K562 (cell line): ENCODE measurements around the gene KCNH2. TPM values are rescaled to one million over a fixed set of nuclear protein-coding genes. Genes with fewer than 3 reads are reported as not detected.

Source experiments
- CBFA2T2 ChIP-seq: fragments of 450-650 bp; conservative IDR thresholded peaks from 2 replicates; pipeline ENCODE4 v1.6.1; 2017; ENCODE audit warnings: mild to moderate bottlenecking
- ETS1 ChIP-seq: conservative IDR thresholded peaks from 2 replicates; pipeline ENCODE4 v1.6.1; 2011; ENCODE audit warnings: low read depth, mild to moderate bottlenecking, low read length; ENCODE audit not compliant: control insufficient read depth
- FOXK1 ChIP-seq: sonication (generic); formaldehyde crosslinking; IDR thresholded peaks from 2 replicates; pipeline ENCODE4 v1.8.0; 2022; ENCODE audit warnings: missing genetic modification reagents, mild to moderate bottlenecking, borderline replicate concordance
- ILK ChIP-seq: fragments of 450-650 bp; IDR thresholded peaks from 2 replicates; pipeline ENCODE4 v1.6.1; 2016; ENCODE audit warnings: missing genetic modification characterization, low read depth, mild to moderate bottlenecking, missing compliant biosample characterization, moderate library complexity, borderline replicate concordance
- MTF1 ChIP-seq: fragments of 250-450 bp; sonication (Bioruptor Pico); IDR thresholded peaks from 2 replicates; pipeline ENCODE4 v1.9.0; 2021; ENCODE audit warnings: moderate library complexity, mild to moderate bottlenecking, inconsistent platforms, borderline replicate concordance
- NUFIP1 ChIP-seq: fragments of 450-650 bp; IDR thresholded peaks from 2 replicates; pipeline ENCODE4 v1.6.1; 2018; ENCODE audit not compliant: partially characterized antibody
- RCOR1 ChIP-seq, 2 experiments: IDR thresholded peaks; 2 replicates each; pipeline ENCODE4 v1.6.1; 2012; ENCODE audit warnings: low read depth in 2 of 2, low read length in 2 of 2, borderline replicate concordance in 1 of 2, improper control_type of control experiment in 1 of 2
- SIRT6 ChIP-seq: IDR thresholded peaks from one replicate; pipeline ENCODE4 v1.6.1; 2012; ENCODE audit warnings: low read depth, mild to moderate bottlenecking, control low read depth, inconsistent platforms, low read length, moderate library complexity
- SLC30A9 ChIP-seq: fragments of 250-450 bp; sonication (Bioruptor Pico); IDR thresholded peaks from 2 replicates; pipeline ENCODE4 v1.8.0; 2022; ENCODE audit warnings: mild to moderate bottlenecking, moderate library complexity
- SRF ChIP-seq, 2 experiments: fragments of 250-450, 450-650 bp in 1 of 2; sonication (Bioruptor Pico) in 1 of 2; sonication (generic) in 1 of 2; formaldehyde crosslinking; IDR thresholded peaks; 2 replicates each; pipeline versions ENCODE4 v1.5.0 to v1.5.1; 2020 to 2022; ENCODE audit warnings: mild to moderate bottlenecking in 1 of 2, missing genetic modification reagents in 1 of 2
- TFAM ChIP-seq: fragments of 250-450 bp; sonication (Bioruptor Pico); conservative IDR thresholded peaks from 2 replicates; pipeline ENCODE4 v1.5.0; 2021; ENCODE audit warnings: mild to moderate bottlenecking, moderate library complexity
- THAP12 ChIP-seq: fragments of 250-450 bp; sonication (Bioruptor Pico); IDR thresholded peaks from 2 replicates; pipeline ENCODE4 v1.9.0; 2021; ENCODE audit warnings: mild to moderate bottlenecking, inconsistent platforms
- THAP7 ChIP-seq: fragments of 250-450 bp; sonication (Bioruptor Pico); IDR thresholded peaks from 2 replicates; pipeline ENCODE4 v1.5.0; 2021
- TRIM25 ChIP-seq: fragments of 450-650 bp; IDR thresholded peaks from 2 replicates; pipeline ENCODE4 v1.7.0; 2016; ENCODE audit warnings: borderline replicate concordance
- ZBTB7A ChIP-seq: IDR thresholded peaks from 2 replicates; pipeline ENCODE4 v1.6.1; 2011; ENCODE audit warnings: low read depth, mild to moderate bottlenecking, low read length, moderate library complexity, borderline replicate concordance; ENCODE audit not compliant: control insufficient read depth
- ZNF232 ChIP-seq: sonication (generic); formaldehyde crosslinking; IDR thresholded peaks from 2 replicates; pipeline ENCODE4 v1.8.0; 2022; ENCODE audit warnings: mild to moderate bottlenecking, missing genetic modification reagents
- ZNF395 ChIP-seq: fragments of 200-800 bp; sonication (Bioruptor generic); IDR thresholded peaks from 2 replicates; pipeline ENCODE4 v1.6.1; 2017; ENCODE audit warnings: missing genetic modification characterization, missing compliant biosample characterization
- ZNF436 ChIP-seq: fragments of 250-450, 450-650 bp; sonication (Bioruptor Pico); formaldehyde crosslinking; IDR thresholded peaks from 2 replicates; pipeline ENCODE4 v1.7.0; 2020; ENCODE audit warnings: mild to moderate bottlenecking
- polyA plus RNA-seq, 8 experiments: library from polyadenylated mRNA; depleted of rRNA in 4 of 8; stranded (reverse) in 5 of 8; unstranded in 3 of 8; fragments of >200 nt; fragmentation: Nextera tagmentation in 2 of 8; fragmentation: Illumina TruSeq in 1 of 8; extraction: Ambion mirVana in 2 of 8; extraction: Trizol in 1 of 8; gene quantifications; 2 replicates each; pipeline versions ENCODE4 v1.2.1 to v1.2.3, GENCODE V29; 2011 to 2014; ENCODE audit warnings: inconsistent platforms in 1 of 8, missing spikeins in 1 of 8
- total RNA-seq, 7 experiments: library from RNA; depleted of rRNA in 6 of 7; stranded (reverse); fragments of >200 nt in 6 of 7; fragmentation: Illumina TruSeq in 2 of 7; extraction: Trizol in 2 of 7; gene quantifications; 2 replicates each; pipeline versions ENCODE4 v1.2.1 to v1.2.3, GENCODE V29; 2011 to 2021; ENCODE audit warnings: low replicate concordance in 1 of 7

The KCNH2 gene
- total and polyA plus RNA-seq, 9 of the 15 experiments (the other 6 are each of a cell fraction or from before 2014, with no cell fraction given): 18.1 to 368 (median 218) TPM

GRCh38 chr7:150997075-150997511 lies 19.0 kb upstream of the KCNH2 start (continued):
- TF ChIP-seq ETS1: 0 out of 2 replicates have a peak, but pooled peaks have one; percentile 52
- TF ChIP-seq TFAM (CRISPR knock-in tag): no peak
- TF ChIP-seq ZNF436: no peak
- 0 out of 2 replicates have a peak, but pooled peaks have one; percentile 6 for TF ChIP-seq THAP12 (CRISPR knock-in tag)
- no peak for TF ChIP-seq ZNF395 (CRISPR knock-in tag)
- no peak for TF ChIP-seq NUFIP1
- TF ChIP-seq ZNF232: no peak
- TF ChIP-seq THAP7 (CRISPR knock-in tag): peak; percentile 78; the same call in 1 of the 2 replicates
- TF ChIP-seq SRF (CRISPR knock-in tag; IDR thresholded peaks at IDR 0.05): no peak
- peak; percentile 6; the same call in 1 of the 2 replicates for TF ChIP-seq ZBTB7A
- no peak for TF ChIP-seq SIRT6
- no peak for TF ChIP-seq ILK (tag)
- TF ChIP-seq RCOR1 (IDR thresholded peaks at IDR 0.05; ENCODE audit: borderline replicate concordance in 1 of 2, low read depth in 2 of 2, low read length in 2 of 2): peak in 1 of 2 experiments; percentile 34; a peak in 1 of 4 replicates
- no peak for TF ChIP-seq MTF1 (CRISPR knock-in tag)
- TF ChIP-seq TRIM25: no peak
- 0 out of 2 replicates have a peak, but pooled peaks have one; percentile 32 for TF ChIP-seq CBFA2T2
- 0 out of 2 replicates have a peak, but pooled peaks have one; percentile 52 for TF ChIP-seq FOXK1 (CRISPR knock-in tag)
- no peak for TF ChIP-seq SLC30A9 (CRISPR knock-in tag)
